Hematopoietic multipotent progenitor cell treated with erythropoietin and hydrocortisone succinate and interleukin-3 and kit ligand, for 6 days (in vitro differentiated cells): ENCODE measurements around the gene DIO2.

ENCODE experiments used
- DNase-seq: peaks from one replicate; pipeline ENCODE4 v3.0.0-alpha.2; 2015

The DIO2 gene

DNA sequence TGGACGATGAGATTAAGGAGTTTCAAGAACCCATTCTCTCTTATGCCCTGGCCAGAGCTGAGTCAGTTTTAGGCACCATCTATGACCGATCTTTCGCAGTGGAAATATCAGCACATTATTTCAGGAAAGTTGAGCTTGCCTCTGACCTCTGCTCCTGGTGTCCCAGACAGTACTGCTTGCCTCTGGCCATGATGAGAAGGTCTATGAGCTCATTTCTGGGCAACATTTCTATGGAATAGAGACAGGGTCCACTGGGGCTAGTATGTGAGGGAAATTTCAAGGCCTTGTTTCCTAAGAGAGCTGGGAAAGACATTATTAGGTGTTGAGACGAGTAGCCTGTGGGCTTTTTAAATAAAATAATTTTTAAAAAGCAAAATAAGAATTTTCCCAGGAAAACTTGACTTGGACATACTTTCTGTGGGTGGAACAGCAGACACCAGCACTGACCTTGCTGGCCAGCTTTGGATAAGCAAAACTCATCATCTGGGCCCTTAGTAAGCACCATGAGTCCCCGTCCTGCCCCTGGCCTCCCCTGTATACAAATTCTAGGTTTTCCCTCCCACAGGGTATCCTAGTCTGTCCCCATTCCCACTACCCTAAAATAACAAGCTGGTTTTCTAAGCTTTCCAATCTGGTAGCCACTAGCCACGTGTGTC, 43.4 kb downstream of the DIO2 start:
- no peak for DNase-seq

- DNase-seq: no peak
Measured at GRCh38 chr14:80164991-80165721, 46.1 kb downstream of the DIO2 start.

GRCh38 chr14:80152763-80153162, 58.5 kb downstream of the DIO2 start:
- no peak for DNase-seq

- DNase-seq: no peak
Measured at GRCh38 chr14:80152166-80152565, 59.1 kb downstream of the DIO2 start.

GRCh38 chr14:80150301-80150700, 61.0 kb downstream of the DIO2 start:
- no peak for DNase-seq
